Fibroblast of skin of abdomen (primary cell): ENCODE data around the gene SFXN5.

ENCODE experiments used
- DNase-seq: peaks from one replicate; pipeline ENCODE4 v3.0.0-alpha.2; 2013

Gene SFXN5

DNA sequence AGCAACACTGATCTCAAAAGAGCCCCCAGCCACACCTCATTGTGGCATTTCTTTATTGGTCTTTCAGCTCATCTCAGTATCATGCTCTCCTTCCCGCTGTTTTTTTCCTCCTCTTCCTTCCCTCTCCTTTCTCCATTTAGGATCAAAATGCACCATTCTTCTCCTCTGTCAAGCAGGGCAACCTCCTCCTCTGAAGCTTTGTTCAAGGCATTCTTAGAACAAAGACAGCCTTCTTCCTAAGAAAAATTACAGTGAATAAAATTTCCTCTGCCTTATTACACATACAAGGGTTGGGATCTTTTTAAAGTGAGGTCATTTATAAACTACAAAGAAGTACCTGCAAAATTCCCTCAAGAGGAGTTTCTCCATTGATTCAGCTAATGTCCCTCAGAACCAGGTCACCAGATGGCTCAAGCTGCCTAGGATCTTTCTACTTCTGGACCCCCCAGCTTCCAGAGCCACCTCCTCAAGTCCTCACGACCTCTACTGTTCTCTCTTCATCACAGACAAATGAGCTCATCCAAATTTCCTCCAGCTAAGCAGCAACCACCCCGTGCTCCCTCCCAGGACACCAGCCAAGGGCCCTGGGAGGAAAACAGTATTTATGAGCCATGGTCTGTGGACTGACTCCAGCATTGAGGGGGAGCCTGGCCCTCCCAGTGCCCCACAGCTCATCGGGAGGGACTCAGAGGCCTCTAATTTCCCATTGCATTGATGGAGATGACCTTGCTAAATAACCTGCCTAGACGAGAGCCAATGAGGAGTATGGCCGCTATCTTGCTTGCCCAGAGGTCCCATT is 18.0 kb downstream of the SFXN5 start:
- DNase-seq: no peak

GRCh38 chr2:73050121-73050545 is 21.4 kb downstream of the SFXN5 start:
- peak; percentile 44 for DNase-seq

- no peak for DNase-seq
Observed at GRCh38 chr2:73043929-73044832, 27.3 kb downstream of the SFXN5 start.

- no peak for DNase-seq
Observed at GRCh38 chr2:73043276-73043675, 28.2 kb downstream of the SFXN5 start.

GRCh38 chr2:73037947-73038585 is 33.4 kb downstream of the SFXN5 start:
- DNase-seq: no peak

DNA sequence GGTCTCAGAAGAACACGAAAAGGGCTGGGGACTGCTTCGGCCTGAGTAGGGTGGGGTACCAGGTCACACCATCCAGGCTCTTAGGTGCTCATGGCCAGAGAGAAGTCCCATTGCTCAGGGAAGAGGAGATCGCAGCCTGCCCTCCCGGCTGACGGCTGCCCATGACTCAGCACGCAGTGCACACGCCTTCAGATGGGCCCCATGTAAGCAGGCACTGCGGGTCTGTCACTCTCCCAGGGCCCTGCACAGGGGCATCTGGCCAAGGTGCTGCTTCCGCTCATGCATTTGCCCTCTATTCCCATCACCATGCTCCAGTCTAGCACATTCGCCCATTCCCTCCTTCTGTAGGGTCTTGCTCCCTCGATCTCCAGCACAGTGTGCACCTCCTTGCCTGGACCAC is 34.7 kb downstream of the SFXN5 start:
- DNase-seq: no peak

GRCh38 chr2:73035899-73036711 is 35.4 kb downstream of the SFXN5 start:
- no peak for DNase-seq

- no peak for DNase-seq
Observed at GRCh38 chr2:73034661-73035375, 36.7 kb downstream of the SFXN5 start.

GRCh38 chr2:73033766-73034381 is 37.6 kb downstream of the SFXN5 start:
- no peak for DNase-seq

GRCh38 chr2:73033142-73033765 is 38.3 kb downstream of the SFXN5 start:
- no peak for DNase-seq

- no peak for DNase-seq
Observed at GRCh38 chr2:73032702-73033097, 38.8 kb downstream of the SFXN5 start.

DNA sequence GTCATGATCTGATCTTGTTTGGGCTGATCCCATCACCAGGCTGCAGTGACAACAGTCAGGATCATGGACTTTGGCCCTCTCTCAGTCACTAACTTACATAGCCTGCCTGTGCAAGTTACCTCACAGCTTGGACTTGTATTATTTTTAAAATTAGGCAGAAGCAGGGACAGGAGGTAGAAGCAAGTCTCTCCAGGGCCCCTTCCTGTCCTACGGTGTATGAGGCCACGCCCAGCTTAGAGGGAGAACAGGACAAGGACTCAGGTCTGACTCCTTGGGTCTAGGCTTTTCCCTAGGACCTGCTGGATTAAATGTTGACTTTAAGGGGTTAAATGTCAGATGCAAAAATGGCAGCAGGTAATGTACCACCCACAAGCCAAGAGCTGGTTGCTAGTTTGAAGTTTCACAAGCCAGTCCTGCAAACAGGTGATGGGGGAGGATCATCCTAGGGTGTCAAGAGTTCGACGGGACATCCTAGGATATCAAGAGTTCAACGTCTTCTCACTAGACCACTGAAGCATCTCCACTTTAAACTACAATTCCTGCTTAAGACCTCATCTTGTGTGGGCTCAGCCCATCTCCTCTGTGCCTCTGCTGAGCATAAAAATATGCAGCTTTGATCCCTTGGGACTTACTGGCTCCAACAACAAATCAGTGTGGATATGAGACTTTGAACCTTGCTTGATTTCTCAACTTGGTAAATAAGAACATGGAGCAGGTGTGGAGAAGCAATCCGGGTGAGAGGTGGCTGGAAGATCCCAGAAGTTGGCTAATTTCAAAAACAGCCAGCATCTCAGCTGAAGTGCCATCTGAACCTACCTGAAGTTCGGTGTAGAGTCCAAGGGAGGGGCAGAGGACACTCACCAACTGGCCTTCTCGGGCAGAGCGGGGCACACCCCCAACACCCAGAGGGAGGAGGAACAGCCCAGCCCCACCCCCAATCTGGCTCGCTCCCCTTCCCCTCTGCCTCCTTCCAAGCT is 39.5 kb downstream of the SFXN5 start:
- no peak for DNase-seq

GRCh38 chr2:73031095-73031678 is 40.3 kb downstream of the SFXN5 start:
- no peak for DNase-seq

GRCh38 chr2:73028841-73029240 is 42.7 kb downstream of the SFXN5 start:
- DNase-seq: no peak

- DNase-seq: no peak
Observed at GRCh38 chr2:73027340-73027739, 44.2 kb downstream of the SFXN5 start.

DNA sequence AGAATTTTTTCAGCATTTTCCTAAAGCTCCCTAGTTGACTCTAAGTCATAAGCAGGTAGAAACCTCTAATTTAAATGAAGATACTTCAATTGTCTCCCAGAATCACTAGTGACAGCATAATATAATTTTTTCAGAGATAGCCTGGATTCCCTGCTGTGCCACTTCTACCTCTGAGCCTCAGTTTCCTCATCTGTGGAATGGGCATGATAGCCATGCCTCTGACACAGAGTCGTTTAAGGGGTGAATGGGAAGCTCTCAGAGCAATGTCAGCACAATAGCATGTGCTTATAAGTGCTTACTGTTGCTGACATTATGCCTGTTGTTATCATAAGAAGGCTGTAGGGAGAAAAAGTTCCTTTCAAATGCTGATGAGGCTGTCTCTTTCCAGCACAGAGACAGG is 48.0 kb downstream of the SFXN5 start:
- DNase-seq: no peak

GRCh38 chr2:73022024-73022568 is 49.4 kb downstream of the SFXN5 start:
- DNase-seq: no peak

DNA sequence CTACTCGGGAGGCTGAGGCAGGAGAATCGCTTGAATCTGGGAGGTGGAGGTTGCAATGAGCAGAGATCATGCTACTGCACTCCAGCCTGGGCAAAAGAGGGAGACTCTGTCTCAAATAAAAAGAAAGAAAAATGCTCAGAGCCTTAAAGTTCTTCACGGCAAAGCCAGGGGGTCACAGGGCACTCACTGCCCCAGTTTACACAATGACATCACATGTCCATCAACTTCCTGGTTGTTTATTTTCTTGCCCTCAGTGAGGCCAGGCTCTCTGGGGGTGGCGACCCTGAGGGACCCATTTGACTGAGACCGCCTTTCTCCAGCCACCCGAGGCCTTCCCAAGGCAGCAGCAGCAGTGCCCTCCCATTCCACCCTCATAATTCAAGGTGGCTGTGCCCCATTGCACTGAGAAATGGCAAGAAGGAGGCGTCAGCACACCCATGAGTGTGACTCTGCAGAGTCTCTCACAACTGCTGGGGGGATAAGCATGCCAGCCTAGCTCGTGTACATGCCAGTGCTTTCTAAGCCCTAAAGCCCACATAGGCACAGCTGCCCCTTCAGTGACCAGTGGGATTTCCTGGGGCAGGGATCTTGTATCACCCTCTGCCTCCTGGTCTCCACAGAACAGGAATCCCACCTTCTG is 50.0 kb downstream of the SFXN5 start:
- DNase-seq: no peak
